HG03439 (cell line): ENCODE data around the gene CHST4.
"Not testable (repeated sequence)": the region's sequence is repeated elsewhere in the genome, so short reads cannot be mapped to it uniquely, and the experiment has no call there.

Experiments
- ATAC-seq: cut with Tn5 transposase; IDR thresholded peaks from one replicate; pipeline ENCODE4 v1.9.1; 2021; ENCODE audit warnings: mild to moderate bottlenecking, moderate library complexity; ENCODE audit not compliant: unreplicated experiment

Gene CHST4

GRCh38 chr16:71569621-71570020 lies 43.4 kb downstream of the CHST4 start:
- no peak for ATAC-seq

GRCh38 chr16:71570144-71570543 lies 43.9 kb downstream of the CHST4 start:
- no peak for ATAC-seq

GRCh38 chr16:71572497-71573116 lies 46.4 kb downstream of the CHST4 start:
- no peak for ATAC-seq

- no peak for ATAC-seq
Measured at GRCh38 chr16:71573387-71574094, 47.3 kb downstream of the CHST4 start.

GRCh38 chr16:71574702-71575101 lies 48.5 kb downstream of the CHST4 start:
- ATAC-seq = no peak

GRCh38 chr16:71576971-71577370 lies 50.7 kb downstream of the CHST4 start, which contains the start of gene TAT:
TAT (minus strand) TSS chr16:71577092; CDS start chr16:71576415, 677 bp downstream.
- no peak for ATAC-seq

- not testable (repeated sequence) for ATAC-seq
Measured at GRCh38 chr16:71582553-71582848, 56.3 kb downstream of the CHST4 start.

GRCh38 chr16:71584543-71585317 lies 58.5 kb downstream of the CHST4 start:
- no peak for ATAC-seq

GRCh38 chr16:71585318-71585703 lies 59.1 kb downstream of the CHST4 start:
- ATAC-seq = no peak
